ENCODE measurements around the gene MSH2.

MSH2 gene

DNA sequence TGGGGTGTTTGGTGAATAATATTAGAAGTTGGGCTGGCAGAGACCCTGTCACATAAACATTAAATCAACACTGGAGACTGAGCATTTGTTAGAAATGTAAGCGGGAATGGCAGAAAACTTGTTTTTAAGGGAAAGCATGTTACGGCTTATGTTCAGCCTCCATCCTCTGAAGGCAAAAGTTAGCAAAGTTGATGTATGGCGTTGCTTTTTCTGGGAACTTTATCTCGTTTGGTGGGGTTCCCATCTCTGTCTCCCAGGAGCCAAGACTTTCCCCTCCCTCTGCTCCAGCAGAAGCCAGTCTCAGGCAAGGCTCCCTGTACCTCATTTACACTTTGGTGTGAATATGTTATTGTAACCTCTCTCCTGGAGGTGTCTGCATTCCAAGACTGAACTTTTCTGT, 105.1 kb downstream of the MSH2 start:
- no peak for DNase-seq (ENCODE audit: low read depth, low spot score)

DNA sequence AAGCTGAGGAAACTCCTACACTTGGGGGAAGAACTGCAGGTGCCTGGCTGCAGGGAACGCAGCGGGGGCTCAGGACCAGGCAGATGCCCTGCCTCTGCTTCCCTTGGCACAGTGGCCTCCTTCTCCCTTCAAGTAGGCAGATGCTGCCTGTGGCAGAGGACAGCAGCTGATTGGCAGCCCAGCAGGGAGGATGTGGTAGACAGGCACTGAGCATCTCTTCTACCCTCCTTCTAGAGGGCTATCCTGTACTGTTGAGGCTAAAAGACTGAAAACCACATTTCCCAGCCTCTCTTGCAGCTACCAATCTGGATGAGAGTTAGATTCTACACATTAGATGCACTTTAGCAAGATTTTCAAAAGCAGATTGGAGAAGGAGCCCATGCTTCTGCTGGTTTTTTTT, 105.7 kb downstream of the MSH2 start:
- DNase-seq (ENCODE audit: low read depth, low spot score), result no peak

DNA sequence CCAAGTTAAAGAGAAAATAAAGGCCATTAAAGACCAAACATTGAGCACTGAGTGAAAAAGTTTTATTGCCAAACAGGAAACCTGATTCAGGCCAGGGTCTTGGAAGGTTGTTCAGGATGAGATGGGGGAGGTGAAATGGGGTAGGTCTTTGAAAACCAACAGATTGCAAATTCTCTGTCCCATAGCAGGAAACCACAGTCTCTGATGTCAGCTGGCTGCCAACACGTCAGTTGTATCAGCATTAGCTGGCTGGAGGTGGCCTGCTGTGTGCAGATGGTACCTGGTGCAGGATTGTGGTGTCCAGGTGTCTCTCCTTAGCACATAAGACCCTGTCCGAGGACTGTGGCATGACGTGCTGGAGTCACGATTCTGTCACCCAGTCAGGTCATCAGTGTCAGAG, 106.3 kb downstream of the MSH2 start:
- DNase-seq (ENCODE audit: low read depth, low spot score), result no peak

DNA sequence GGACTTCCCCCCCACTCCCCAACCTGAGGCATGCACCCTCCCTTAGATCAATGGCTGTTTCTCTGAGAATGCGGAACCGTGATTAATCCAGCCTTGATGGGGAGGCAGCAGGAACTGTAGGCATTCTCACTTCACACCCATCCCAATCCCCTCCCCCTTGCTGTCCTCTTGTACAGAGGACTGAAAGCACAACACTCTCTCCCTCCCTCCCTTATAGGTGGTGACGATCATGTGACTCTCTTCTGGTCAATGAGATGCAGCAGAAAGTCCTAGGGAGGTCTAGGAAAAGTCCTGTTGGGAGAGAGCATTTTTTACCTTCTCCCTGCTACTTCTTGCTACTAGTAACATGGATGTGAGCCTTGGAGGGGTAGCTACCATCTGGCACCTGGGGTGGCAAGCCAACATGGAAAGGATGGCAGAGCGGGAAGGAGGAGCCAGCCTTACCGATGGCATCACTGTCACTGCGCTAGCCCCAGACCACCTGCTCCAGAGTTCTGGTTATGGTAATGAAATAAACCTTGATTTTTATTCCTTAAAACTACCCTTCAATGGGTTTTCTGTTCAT, 106.9 kb downstream of the MSH2 start:
- DNase-seq (ENCODE audit: low read depth, low spot score), result no peak

DNA sequence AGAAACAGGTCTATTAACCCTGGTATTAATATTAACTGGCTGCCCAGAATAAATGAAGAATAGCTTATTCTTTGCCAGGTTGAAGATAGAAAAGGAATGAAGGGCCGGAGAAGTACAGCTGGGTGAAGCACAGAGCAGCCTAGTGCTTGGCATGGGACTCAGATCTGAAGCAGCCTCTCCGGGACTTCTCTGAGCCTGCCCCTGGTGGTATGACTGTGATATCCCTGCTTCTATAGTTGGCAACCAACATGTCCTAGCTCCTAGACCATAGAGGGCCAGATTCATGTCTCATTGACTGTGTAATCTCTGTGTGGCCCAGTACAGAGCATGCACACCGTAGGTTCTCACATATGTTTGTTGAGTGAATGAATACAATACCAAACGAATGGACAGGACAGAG, 107.8 kb downstream of the MSH2 start:
- no peak for DNase-seq (ENCODE audit: low read depth, low spot score)

DNA sequence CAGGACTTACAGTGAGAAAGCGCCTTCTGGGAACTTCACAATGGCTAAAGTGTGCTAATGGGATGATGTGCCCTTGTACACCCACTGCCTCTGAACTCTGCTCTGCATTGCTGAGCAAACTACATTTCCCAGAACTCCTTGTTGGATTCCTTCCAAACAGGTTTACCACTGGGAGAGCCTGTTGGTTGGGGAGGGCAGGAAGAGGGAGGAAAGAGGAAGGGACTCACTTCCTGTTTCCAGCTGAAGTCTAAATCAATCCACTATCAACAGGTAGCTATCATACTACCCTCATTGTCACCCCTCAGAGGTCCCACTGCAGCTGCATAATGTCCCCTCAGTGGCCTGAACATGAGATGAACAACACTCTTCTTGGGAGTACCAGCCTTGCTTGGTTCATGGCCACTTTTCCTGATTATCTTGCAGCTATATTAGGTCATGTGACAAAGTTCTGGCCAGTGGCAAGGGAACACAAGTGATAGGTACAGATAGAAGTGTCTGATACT, 109.7 kb downstream of the MSH2 start:
- no peak for DNase-seq (ENCODE audit: low read depth, low spot score)

DNA sequence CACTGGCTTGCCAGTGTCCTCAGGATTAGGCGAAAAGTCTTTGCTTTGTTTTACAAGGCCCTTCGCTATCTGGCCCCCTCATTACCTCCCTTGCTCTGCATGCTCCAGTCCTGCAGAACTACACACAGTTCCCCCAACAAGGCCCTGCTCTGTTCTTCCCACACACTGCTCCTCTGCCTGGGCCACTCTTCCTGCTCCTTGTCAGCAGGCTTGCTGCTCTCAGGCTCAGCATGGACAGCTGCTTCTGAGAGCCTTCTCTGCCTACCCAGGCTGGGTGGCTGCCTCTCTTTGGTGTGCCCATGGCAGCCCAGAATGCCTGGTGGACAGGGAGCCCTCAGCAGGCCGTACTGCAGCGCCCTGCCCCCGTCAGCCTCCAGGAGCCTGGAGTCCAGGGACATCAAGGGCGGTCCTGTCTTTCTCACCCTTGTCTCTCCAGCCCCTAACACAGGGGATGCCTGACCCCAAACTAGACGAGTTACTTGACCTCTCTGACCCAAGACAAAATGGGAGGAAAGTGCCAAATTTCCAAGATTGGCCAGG, 111.1 kb downstream of the MSH2 start:
- no peak for DNase-seq (ENCODE audit: low read depth, low spot score)

DNA sequence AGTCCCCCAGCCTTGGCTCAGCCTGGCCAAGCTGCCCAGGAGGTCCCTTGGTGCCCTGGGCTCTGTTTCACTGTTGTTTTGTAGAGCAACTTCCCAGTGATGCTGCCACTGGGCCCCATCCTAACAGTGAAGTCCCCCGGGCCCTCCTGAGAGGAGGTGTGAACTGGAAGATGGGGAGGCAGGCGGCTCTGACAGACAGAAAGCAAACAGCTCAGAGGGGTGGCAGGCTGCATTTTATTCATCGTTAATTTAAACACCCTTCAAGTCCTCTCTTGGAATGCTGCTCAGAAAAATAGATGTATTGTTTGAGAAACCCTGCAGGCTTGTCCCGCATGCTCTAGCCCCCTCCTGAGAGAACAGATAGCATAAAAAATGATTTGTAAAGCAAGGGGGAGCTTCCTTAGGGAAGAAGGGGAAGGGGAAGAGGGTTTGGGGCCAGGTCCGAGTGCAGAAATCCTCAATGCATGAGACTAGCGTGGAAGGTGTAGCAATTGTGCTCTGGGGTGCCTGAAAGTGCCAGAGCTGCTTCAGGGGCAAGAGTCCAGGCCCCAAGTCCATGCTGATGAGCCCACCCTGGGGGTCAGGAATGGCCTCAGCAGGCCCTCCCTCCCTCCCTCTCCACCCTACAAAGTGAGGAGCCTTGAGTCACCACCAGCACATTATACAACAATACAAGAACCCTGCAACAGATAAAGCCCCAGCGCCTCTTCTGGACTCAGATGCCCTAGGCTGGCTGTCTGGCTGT, 113.6 kb downstream of the MSH2 start:
- no peak for DNase-seq (ENCODE audit: low read depth, low spot score)

DNA sequence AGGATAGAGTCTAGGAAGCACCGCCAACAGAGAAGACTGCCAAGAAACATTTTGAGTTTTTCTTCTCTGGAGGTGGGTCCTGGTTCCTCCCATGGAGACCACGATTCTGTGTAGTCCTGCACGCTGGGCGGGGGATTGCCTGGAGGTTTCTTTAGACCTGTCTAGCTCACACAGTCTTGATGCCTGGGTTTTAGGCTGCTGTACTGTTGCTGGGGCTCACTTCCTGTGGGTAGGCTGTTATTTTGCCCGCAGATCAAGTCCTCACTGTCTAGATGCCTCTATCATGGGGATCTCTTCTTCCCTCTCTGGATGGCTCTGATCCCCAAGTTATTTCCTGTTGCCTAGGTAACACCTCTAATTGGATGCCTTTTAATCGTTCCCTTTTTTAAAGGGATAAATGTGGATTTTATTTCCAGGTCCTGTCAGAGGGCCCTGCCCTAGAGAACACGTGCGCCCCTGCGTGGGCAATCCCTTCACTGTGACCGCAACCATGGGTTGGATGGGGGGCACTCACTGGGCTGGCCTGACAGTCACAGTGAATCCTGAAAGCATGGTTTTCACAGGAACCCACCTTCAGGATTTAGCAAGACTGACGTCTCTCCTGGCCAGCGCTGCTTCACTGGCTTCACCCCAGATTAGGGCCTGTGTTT, 115.7 kb downstream of the MSH2 start:
- no peak for DNase-seq (ENCODE audit: low read depth, low spot score)

DNA sequence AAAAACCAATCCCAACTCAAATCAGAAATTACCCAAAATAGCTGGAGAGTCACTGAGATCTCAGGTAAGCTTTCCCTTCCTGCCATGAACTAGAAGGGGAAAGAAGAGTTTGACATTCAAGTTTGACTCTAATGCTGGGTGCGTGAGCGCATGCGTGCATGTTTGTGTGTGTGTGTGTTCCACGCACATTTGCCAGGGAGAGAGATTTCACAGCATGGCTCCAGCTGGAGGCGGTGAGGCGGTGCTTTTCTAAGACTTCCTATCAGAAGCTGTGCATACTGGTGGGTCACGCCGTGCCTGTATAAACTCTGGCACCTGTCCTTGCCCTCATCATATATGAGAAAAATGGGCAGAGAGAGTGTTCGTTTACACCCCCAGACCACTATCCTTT, 116.2 kb downstream of the MSH2 start:
- DNase-seq (ENCODE audit: low read depth, low spot score), result no peak

DNA sequence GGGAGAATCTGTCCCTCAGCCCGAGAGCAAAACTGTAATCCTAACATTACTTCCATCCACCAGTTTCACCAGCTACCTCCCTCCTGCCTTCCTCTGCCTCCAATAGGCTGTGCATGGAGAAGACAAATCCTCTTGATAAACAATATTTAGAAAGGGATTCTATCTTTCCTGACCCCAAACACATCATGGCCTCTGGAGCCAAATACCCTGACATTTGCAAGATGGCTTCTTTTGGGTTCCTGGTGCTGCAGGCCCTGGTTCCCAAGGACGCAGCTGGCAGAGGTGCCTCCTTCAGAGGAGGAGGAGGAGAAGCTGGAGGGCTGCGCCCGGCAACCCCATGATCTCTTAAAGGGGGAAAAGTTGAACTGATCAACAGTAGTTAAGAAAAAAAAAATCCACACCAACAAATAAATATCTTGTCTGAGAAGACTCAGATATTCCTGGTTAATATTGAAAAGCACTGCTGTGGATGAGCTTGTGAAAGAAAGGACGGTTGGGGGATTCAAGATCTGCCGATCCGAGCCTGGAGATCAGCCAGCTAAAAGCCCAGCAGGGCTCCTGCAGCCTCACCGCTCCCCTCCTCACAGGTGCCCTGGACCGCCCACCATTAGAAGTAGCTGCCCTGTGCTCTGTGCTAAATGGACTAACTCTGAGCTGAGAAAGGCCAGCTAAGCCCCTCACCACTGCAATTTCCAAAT, 116.8 kb downstream of the MSH2 start:
- no peak for DNase-seq (ENCODE audit: low read depth, low spot score)

DNA sequence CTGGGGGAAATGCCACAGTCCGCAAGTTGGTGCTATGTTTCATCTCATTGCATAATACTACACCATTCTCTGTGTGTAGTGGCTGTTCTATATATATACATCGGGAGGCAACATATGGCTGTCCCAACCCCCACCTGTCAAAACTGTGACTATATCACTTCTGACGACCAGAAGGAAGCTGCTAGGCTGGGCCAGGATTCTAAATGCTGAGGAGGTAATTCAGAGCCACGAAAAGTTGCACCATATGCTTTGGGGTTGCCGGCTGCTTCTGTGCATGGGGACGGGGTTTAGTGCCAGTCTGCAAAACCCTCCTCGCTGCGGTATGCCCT, 117.3 kb downstream of the MSH2 start:
- DNase-seq (ENCODE audit: low read depth, low spot score), result no peak

DNA sequence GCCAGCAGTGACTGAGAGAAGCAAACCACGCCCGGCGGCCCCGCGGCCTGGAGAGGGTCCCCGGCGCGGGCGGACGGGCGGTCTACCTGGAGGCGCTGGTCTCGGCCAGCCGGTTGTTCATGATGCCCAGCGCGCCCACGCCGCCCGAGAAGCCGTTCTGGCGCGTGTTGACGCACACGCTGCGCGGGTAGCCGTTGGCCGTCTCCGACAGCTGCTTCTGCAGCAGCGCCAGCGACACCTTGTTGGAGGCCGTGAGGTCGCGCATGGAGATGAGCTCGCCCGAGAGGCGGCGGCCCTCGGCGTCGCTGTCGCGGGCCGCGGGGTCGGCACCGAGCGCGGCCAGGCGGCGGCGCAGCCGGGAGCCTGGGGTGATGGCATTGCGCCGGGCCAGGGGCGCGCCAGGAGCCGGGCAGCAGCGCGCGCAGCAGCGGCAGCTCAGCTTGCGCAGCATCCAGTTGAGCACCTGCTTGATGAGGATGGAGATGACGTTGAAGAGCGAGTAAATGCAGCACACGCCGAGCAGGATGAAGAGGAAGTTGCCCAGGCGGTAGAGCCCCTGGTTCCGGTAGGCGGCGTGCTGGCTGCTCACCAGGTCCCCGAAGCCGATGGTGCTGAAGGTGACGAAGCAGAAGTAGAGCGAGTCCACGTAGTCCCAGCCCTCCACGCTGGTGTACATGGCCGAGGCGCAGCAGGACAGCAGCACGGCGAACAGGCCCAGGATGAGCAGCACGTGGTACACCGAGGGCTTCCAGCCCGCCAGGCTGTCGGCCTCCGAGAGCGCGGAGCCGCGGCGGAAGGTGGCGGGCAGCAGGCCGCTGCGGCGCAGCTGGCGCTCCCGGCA, 118.1 kb downstream of the MSH2 start:
- peak; percentile 37 for DNase-seq (ENCODE audit: low read depth, low spot score)

DNA sequence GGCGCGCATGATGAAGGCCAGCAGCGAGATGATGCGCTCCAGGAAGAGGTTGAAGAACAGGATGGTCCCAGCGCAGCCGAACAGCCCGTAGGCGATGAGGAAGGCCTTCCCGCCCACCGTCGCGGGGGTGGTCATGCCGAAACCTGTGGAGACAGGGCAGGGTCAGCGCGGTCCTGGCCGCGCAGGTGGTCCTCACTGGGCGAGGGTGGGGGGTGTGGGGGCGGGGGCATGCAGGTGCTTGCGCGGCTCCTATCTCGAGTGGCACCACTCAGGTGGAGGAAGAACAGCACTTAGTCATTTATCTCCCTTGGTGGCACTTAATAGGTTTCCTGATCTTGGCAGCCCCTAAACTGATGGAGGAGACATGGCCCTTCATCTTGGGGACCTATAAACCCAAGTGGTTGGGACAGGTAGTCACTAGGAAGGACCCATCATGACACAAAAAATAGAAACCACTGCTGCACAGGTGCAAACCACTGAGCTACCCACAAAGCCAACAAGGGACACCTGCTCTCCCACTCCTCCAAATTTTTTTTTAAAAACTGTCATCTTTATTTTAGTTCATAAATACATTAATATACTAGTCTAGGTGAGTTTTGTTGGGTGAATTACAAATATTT, 118.8 kb downstream of the MSH2 start:
- DNase-seq (ENCODE audit: low read depth, low spot score), result no peak

DNA sequence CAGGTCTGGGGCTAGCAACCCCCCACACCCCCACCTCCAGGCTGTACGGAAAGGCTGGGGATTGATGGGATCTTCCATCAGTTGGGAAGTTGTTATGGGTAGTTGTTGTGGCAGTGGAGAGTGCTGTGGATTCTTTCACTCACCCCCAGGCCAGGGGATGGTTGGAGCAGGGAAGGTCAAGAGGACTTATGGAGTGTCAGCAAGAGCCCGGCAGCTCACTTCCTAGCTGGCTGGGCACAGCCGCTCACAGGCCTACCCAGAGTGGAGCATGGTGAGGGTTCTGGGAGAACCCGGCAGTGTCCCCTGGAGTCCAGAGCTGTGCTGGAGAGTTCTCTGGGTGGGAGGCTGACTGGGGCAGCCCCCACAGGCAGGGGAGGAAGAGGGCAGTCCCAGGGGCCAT, 122.2 kb downstream of the MSH2 start:
- no peak for DNase-seq (ENCODE audit: low read depth, low spot score)

DNA sequence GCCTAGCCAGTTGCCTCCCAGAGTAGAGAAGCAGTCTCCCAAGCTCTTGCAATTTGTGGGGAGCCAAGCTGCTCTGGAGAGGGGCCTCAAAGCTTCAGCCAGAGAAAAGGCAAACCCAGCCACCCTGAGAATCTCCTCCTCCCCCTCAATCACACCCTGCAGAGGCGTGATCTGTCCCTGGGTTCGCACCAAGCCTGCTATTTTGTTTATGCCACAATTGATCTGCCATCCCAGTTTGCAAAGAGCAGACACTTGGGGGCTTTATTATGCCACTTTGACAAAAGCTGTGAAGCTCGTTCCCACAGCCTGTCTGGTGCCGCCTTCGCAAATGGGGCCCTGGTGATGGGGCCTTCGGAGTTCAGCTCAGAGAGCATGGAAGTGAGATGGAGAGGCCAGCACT, 125.5 kb downstream of the MSH2 start:
- DNase-seq (ENCODE audit: low read depth, low spot score), result no peak

DNA sequence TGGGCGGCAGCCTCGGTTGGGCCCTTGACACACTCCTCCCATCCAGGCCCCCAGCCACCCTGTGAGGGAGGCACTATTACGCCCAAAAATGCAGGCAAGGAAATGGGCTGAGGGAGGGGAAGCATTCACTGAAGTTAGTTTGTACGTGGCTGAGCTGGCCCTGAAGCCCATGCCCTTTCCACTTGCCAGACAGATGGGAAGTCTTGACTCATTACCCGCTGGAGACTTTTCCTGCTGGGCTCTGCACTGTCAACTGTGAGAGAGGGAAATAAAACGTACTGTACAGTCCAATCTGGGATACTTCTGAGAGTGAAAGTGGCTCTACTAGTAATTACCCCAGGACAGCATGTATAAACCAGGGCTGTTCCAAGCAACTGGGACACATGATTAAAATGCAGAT, 125.9 kb downstream of the MSH2 start:
- no peak for DNase-seq (ENCODE audit: low read depth, low spot score)

DNA sequence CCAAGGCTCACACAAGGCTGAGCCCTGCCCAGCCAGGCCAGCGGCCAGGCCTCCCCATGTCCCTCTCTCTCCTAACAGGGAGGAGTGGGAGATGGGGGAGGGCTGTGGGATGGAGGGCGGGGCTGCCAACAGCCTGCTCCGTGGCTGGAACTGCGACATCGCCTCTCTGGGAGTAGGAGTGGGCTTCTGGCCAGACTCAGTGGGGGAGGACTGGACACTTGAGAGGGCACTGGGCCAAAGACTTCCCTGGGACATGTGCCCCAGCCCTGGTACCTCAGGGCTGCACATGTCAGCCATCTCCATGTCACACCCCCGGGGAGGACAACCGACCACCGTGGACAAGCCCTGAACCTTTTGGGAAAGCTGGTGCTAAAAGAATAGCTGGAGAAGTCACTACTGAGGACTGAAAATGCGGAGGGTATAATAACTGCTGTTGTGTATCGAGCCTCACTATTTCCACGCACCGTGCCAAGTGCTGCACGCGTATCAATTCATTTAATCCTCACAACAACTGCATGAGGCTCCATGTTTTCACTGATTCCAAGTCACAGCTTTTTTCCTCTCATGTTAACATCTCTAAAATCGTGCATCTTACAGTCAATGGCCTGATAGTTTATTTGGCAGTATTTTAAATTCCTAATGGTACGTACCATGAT, 127.3 kb downstream of the MSH2 start:
- DNase-seq (ENCODE audit: low read depth, low spot score), result no peak

DNA sequence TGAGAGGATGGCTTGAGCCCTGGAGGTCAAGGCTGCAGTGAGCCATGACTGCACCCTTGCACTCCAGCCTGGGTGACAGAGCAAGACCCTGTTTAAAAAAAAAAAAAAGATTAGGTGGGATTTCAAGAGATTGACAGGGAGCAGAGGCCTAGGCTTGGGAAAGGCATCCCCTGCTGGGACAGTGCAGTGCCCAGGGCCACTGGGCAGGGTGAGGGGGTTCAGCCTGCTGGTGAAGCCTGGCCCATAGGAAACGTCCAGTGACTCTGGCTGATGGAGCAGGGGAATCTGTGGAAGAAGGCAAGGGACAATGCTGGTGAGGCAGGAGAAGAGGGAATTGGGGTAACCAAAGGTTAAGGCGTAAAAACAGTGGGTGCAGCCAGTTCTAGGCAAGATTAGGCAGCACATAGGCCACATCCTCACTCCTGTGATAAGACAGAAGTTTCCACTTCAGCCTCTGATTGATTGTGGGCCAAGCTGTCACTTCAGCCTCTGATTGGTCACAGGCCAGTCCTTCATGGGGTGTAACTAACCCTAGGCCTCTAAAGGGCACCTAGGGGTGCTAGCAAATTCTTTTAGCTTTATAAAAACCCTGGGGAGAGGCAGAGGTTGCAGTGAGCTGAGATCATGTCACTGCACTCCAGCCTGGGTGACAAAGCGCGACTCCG, 128.6 kb downstream of the MSH2 start:
- DNase-seq (ENCODE audit: low read depth, low spot score), result no peak

All from activated naive CD8-positive, alpha-beta T cell treated with anti-CD3 and anti-CD28 coated beads, Interleukin-2, amount 50 U/mL, for 16 hours (primary cell).